ENCODE measurements around the gene ADAMTS14. TPM values are rescaled to one million over a fixed set of nuclear protein-coding genes. Genes with fewer than 3 reads are reported as not detected.

The ADAMTS14 gene
- total and polyA plus RNA-seq, 12 donors: under 0.01 to 1.2 (median 0.34) TPM; not detected in 3

GRCh38 chr10:70804421-70804808, 132.1 kb downstream of the ADAMTS14 start:
- Histone ChIP-seq H3K9me3 (replicated peaks in 1 of 3) (no peaks in the 10 kb centered on the region), H3K27ac (no peak overlapping the region), H3K27me3 (no peaks in the 10 kb centered on the region), H3K4me1 (replicated peaks in 1 of 2) (no peaks in the 10 kb centered on the region), H3K4me3 (no peak overlapping the region), H3K36me3 (replicated peaks in 1 of 2) (no peaks in the 10 kb centered on the region)
- TF ChIP-seq CTCF (IDR thresholded peaks at IDR 0.05): no peak
- TF ChIP-seq POLR2A (IDR thresholded peaks at IDR 0.05): no peak
- 36 to 66% (median 45%) methylated on average over 2 of the region's 2 CpGs for WGBS, 4 donors
- no peak for DNase-seq
- intact Hi-C loops (cut with DNase I): no loop called here

- DNase-seq: no peak
- H3K27me3 ChIP-seq: no peaks in the 10 kb centered on the region
- H3K27ac ChIP-seq: no peak overlapping the region
- intact Hi-C loops (cut with DNase I): no loop called here
- H3K36me3 ChIP-seq (replicated peaks in 1 of 2): no peaks in the 10 kb centered on the region
- 94 to 96% (median 95%) methylated on average over 3 of the region's 3 CpGs for WGBS, 4 donors
- no peak overlapping the region for H3K4me3 ChIP-seq
- no peaks in the 10 kb centered on the region for H3K4me1 ChIP-seq (replicated peaks in 1 of 2)
- TF ChIP-seq CTCF (IDR thresholded peaks at IDR 0.05) (no peak), POLR2A (IDR thresholded peaks at IDR 0.05) (no peak)
- no peaks in the 10 kb centered on the region for H3K9me3 ChIP-seq (replicated peaks in 1 of 3)
Observed at GRCh38 chr10:70805619-70806215, 133.4 kb downstream of the ADAMTS14 start.

- Histone ChIP-seq H3K36me3 (replicated peaks in 1 of 2) (no peaks in the 10 kb centered on the region), H3K4me3 (no peak overlapping the region), H3K9me3 (replicated peaks in 1 of 3) (no peaks in the 10 kb centered on the region), H3K27me3 (no peaks in the 10 kb centered on the region), H3K4me1 (replicated peaks in 1 of 2) (no peaks in the 10 kb centered on the region), H3K27ac (no peak overlapping the region)
- intact Hi-C loops (cut with DNase I): no loop called here
- TF ChIP-seq POLR2A (IDR thresholded peaks at IDR 0.05): no peak
- no peak for TF ChIP-seq CTCF (IDR thresholded peaks at IDR 0.05)
- DNase-seq: no peak
- 87 to 100% (median 94%) methylated on average over 1 of the region's 1 CpG for WGBS, 4 donors
Observed at GRCh38 chr10:70806841-70807240, 134.5 kb downstream of the ADAMTS14 start.

- H3K27me3 ChIP-seq: no peaks in the 10 kb centered on the region
- TF ChIP-seq CTCF (IDR thresholded peaks at IDR 0.05) (no peak), POLR2A (IDR thresholded peaks at IDR 0.05) (no peak)
- intact Hi-C loops (cut with DNase I): no loop called here
- H3K4me3 ChIP-seq: no peak overlapping the region
- H3K9me3 ChIP-seq (replicated peaks in 1 of 3): no peaks in the 10 kb centered on the region
- 70 to 82% (median 77%) methylated on average over 3 of the region's 3 CpGs for WGBS, 4 donors
- no peaks in the 10 kb centered on the region for H3K4me1 ChIP-seq (replicated peaks in 1 of 2)
- DNase-seq: no peak
- H3K36me3 ChIP-seq (replicated peaks in 1 of 2): no peaks in the 10 kb centered on the region
- no peak overlapping the region for H3K27ac ChIP-seq
Observed at GRCh38 chr10:70807556-70807955, 135.2 kb downstream of the ADAMTS14 start.

All from adrenal gland (tissue), 12 donors.